Measurements from ENCODE around the gene MEN1.

MEN1 gene

GRCh38 chr11:64778473-64779298 lies 31.7 kb downstream of the MEN1 start, which contains the start of gene SF1:
SF1 (minus strand) TSS chr11:64778542; CDS start chr11:64778392, 150 bp downstream.
- peak; percentile 98 for DNase-seq (ENCODE audit: extremely low spot score)
- ChIA-PET CTCF (interaction anchor here (0.5 to 1.5 kb wide), 3 partner anchors 9 to 109 kb away, joined by 3 to 5 read pairs (median 4); no protein-coding TSS in a partner anchor), POLR2A (interaction anchor here (0.6 to 1.5 kb wide), 33 partner anchors 10 to 461 kb away, joined by 3 to 17 read pairs (median 4); partner anchors contain the start of genes MAP4K2, MEN1, PYGM and TRMT112)
- TF ChIP-seq ELF4 (IDR thresholded peaks at IDR 0.05), result peak; percentile 19; the same call in 1 of the 2 replicates
- TF ChIP-seq NFRKB (IDR thresholded peaks at IDR 0.05), result no peak
- TF ChIP-seq PKNOX1 (IDR thresholded peaks at IDR 0.05), result peak; percentile 95
- no peak for TF ChIP-seq HDGF (IDR thresholded peaks at IDR 0.05; ENCODE audit: borderline replicate concordance)

GRCh38 chr11:64778223-64778472 lies 32.2 kb downstream of the MEN1 start:
- ChIA-PET CTCF (interaction anchor here (1.5 kb wide), 1 partner anchor 9 kb away, joined by 5 read pairs; no protein-coding TSS in a partner anchor), POLR2A (interaction anchor here (0.9 to 1.5 kb wide), 19 partner anchors 14 to 461 kb away, joined by 3 to 17 read pairs (median 4); partner anchors contain the start of genes MAP4K2, MEN1, PYGM and TRMT112)
- TF ChIP-seq CTBP1 (IDR thresholded peaks at IDR 0.05; ENCODE audit: borderline replicate concordance) (no peak), FOXM1 (IDR thresholded peaks at IDR 0.05; ENCODE audit: borderline replicate concordance) (peak; percentile 19; the same call in 1 of the 2 replicates), BHLHE40 (IDR thresholded peaks at IDR 0.05; ENCODE audit: borderline replicate concordance) (no peak)
- no peak for DNase-seq (ENCODE audit: extremely low spot score)

- no peak for TF ChIP-seq CTBP1 (IDR thresholded peaks at IDR 0.05; ENCODE audit: borderline replicate concordance)
- no peak for TF ChIP-seq FOXM1 (IDR thresholded peaks at IDR 0.05; ENCODE audit: borderline replicate concordance)
- TF ChIP-seq ELF4 (IDR thresholded peaks at IDR 0.05), result no peak
- TF ChIP-seq ZNF384 (IDR thresholded peaks at IDR 0.05), result no peak
- no peak for TF ChIP-seq TARDBP (IDR thresholded peaks at IDR 0.05)
- no peak for TF ChIP-seq PKNOX1 (IDR thresholded peaks at IDR 0.05)
- no peak for TF ChIP-seq L3MBTL2 (conservative IDR thresholded peaks at IDR 0.05)
- TF ChIP-seq FOXK2 (IDR thresholded peaks at IDR 0.05), result no peak
- TF ChIP-seq HDGF (IDR thresholded peaks at IDR 0.05; ENCODE audit: borderline replicate concordance), result no peak
- ChIA-PET POLR2A (interaction anchor here (0.9 to 1.6 kb wide), 6 partner anchors 14 to 30 kb away, joined by 3 to 6 read pairs (median 4); partner anchors contain the start of gene MAP4K2), CTCF (interaction anchor here (0.7 kb wide), 1 partner anchor 21 kb away, joined by 7 read pairs; no protein-coding TSS in a partner anchor)
- DNase-seq (ENCODE audit: extremely low spot score), result peak; percentile 92
Measured at GRCh38 chr11:64777449-64778222, 32.7 kb downstream of the MEN1 start.

GRCh38 chr11:64776875-64777274 lies 33.5 kb downstream of the MEN1 start:
- DNase-seq (ENCODE audit: extremely low spot score), result no peak
- CTCF ChIA-PET, result interaction anchor here (0.9 kb wide), 1 partner anchor 17 kb away, joined by 4 read pairs; the partner anchor contains the start of gene PYGM
- POLR2A ChIA-PET, result interaction anchor here (0.9 to 1.6 kb wide), 3 partner anchors 13 to 29 kb away, joined by 3 to 5 read pairs (median 3); no protein-coding TSS in a partner anchor
- no peak for TF ChIP-seq CTBP1 (IDR thresholded peaks at IDR 0.05; ENCODE audit: borderline replicate concordance)
- no peak for TF ChIP-seq ARNT (IDR thresholded peaks at IDR 0.05)
- no peak for TF ChIP-seq FOXM1 (IDR thresholded peaks at IDR 0.05; ENCODE audit: borderline replicate concordance)
- no peak for TF ChIP-seq FOXK2 (IDR thresholded peaks at IDR 0.05)
- no peak for TF ChIP-seq NFRKB (IDR thresholded peaks at IDR 0.05)
- TF ChIP-seq TARDBP (IDR thresholded peaks at IDR 0.05), result no peak
- no peak for TF ChIP-seq BHLHE40 (IDR thresholded peaks at IDR 0.05; ENCODE audit: borderline replicate concordance)
- no peak for TF ChIP-seq ELF4 (IDR thresholded peaks at IDR 0.05)
- no peak for TF ChIP-seq L3MBTL2 (conservative IDR thresholded peaks at IDR 0.05)
- TF ChIP-seq SP1 (IDR thresholded peaks at IDR 0.05), result no peak

- CTCF ChIA-PET, result interaction anchor here (0.9 kb wide), 1 partner anchor 16 kb away, joined by 4 read pairs; the partner anchor contains the start of gene PYGM
- POLR2A ChIA-PET, result interaction anchor here (0.9 to 1.6 kb wide), 3 partner anchors 13 to 29 kb away, joined by 3 to 5 read pairs (median 3); no protein-coding TSS in a partner anchor
- DNase-seq (ENCODE audit: extremely low spot score), result no peak
- TF ChIP-seq NFRKB (IDR thresholded peaks at IDR 0.05) (no peak), L3MBTL2 (conservative IDR thresholded peaks at IDR 0.05) (no peak), FOXA1 (IDR thresholded peaks at IDR 0.05) (no peak), PKNOX1 (IDR thresholded peaks at IDR 0.05) (no peak), ZNF384 (IDR thresholded peaks at IDR 0.05) (no peak), ARNT (IDR thresholded peaks at IDR 0.05) (no peak), FOXK2 (IDR thresholded peaks at IDR 0.05) (no peak), HDGF (IDR thresholded peaks at IDR 0.05; ENCODE audit: borderline replicate concordance) (no peak), FOXM1 (IDR thresholded peaks at IDR 0.05; ENCODE audit: borderline replicate concordance) (no peak), ELF4 (IDR thresholded peaks at IDR 0.05) (no peak)
Measured at GRCh38 chr11:64776425-64776824, 33.9 kb downstream of the MEN1 start.

GRCh38 chr11:64774144-64774543 lies 36.2 kb downstream of the MEN1 start:
- no peak for DNase-seq (ENCODE audit: extremely low spot score)
- no peak for TF ChIP-seq FOXA1 (IDR thresholded peaks at IDR 0.05)
- TF ChIP-seq SP1 (IDR thresholded peaks at IDR 0.05), result no peak
- no peak for TF ChIP-seq PKNOX1 (IDR thresholded peaks at IDR 0.05)
- no peak for TF ChIP-seq ZNF384 (IDR thresholded peaks at IDR 0.05)
- TF ChIP-seq LEF1 (IDR thresholded peaks at IDR 0.05; ENCODE audit: borderline replicate concordance), result no peak
- TF ChIP-seq HDGF (IDR thresholded peaks at IDR 0.05; ENCODE audit: borderline replicate concordance), result no peak
- no peak for TF ChIP-seq BHLHE40 (IDR thresholded peaks at IDR 0.05; ENCODE audit: borderline replicate concordance)
- no peak for TF ChIP-seq ELF4 (IDR thresholded peaks at IDR 0.05)
- TF ChIP-seq FOXK2 (IDR thresholded peaks at IDR 0.05), result no peak
- TF ChIP-seq ARNT (IDR thresholded peaks at IDR 0.05), result no peak
- TF ChIP-seq NFRKB (IDR thresholded peaks at IDR 0.05), result no peak
- TF ChIP-seq SUZ12 (IDR thresholded peaks at IDR 0.05), result no peak
- TF ChIP-seq FOXM1 (IDR thresholded peaks at IDR 0.05; ENCODE audit: borderline replicate concordance), result no peak
- no peak for TF ChIP-seq L3MBTL2 (conservative IDR thresholded peaks at IDR 0.05)
- no peak for TF ChIP-seq CTBP1 (IDR thresholded peaks at IDR 0.05; ENCODE audit: borderline replicate concordance)
- ChIA-PET POLR2A (no interaction called here), CTCF (no interaction called here)
